Mesendoderm (in vitro differentiated cells): ENCODE data around the gene TTC34.

Experiments
- DNase-seq: peaks from one replicate; pipeline ENCODE4 v3.0.0; 2013
- H2AK5ac ChIP-seq: 2 replicates; pipeline ENCODE4 v1.6.1; 2013; ENCODE audit warnings: low read length, inconsistent platforms
- H2BK120ac ChIP-seq: 2 replicates; pipeline ENCODE4 v1.6.1; 2013; ENCODE audit warnings: low read depth, mild to moderate bottlenecking, low read length, moderate library complexity, mixed read lengths
- H2BK15ac ChIP-seq: replicated peaks from 2 replicates; pipeline ENCODE4 v1.6.1; 2013; ENCODE audit warnings: low read depth, mild to moderate bottlenecking, moderate library complexity
- H2BK5ac ChIP-seq: 2 replicates; pipeline ENCODE4 v1.6.1; 2013; ENCODE audit warnings: low read length, inconsistent platforms
- H3K18ac ChIP-seq: 2 replicates; pipeline ENCODE4 v1.6.1; 2013; ENCODE audit warnings: mild to moderate bottlenecking, low read length, mixed read lengths
- H3K23ac ChIP-seq: one replicate; pipeline ENCODE4 v1.6.1; 2013; ENCODE audit warnings: low read length
- H3K27ac ChIP-seq: 2 replicates; pipeline ENCODE4 v1.5.1; 2013; ENCODE audit warnings: low read depth, mild to moderate bottlenecking, inconsistent platforms, low read length, moderate library complexity
- H3K27me3 ChIP-seq: 2 replicates; pipeline ENCODE4 v1.6.1; 2013; ENCODE audit warnings: low read length, control low read depth, mild to moderate bottlenecking, inconsistent platforms; ENCODE audit not compliant: insufficient read depth, poor library complexity
- H3K36me3 ChIP-seq: 2 replicates; pipeline ENCODE4 v1.6.1; 2013; ENCODE audit warnings: low read length, inconsistent platforms; ENCODE audit not compliant: control insufficient read depth, insufficient read depth
- H3K4ac ChIP-seq: one replicate; pipeline ENCODE4 v1.6.1; 2013; ENCODE audit warnings: low read depth, mild to moderate bottlenecking, low read length, moderate library complexity
- H3K4me1 ChIP-seq: 2 replicates; pipeline ENCODE4 v1.6.1; 2013; ENCODE audit warnings: low read depth, low read length, inconsistent platforms; ENCODE audit not compliant: control insufficient read depth
- H3K4me2 ChIP-seq: 2 replicates; pipeline ENCODE4 v1.6.1; 2013; ENCODE audit warnings: low read length
- H3K4me3 ChIP-seq: 2 replicates; pipeline ENCODE4 v1.5.1; 2013; ENCODE audit warnings: mild to moderate bottlenecking, low read length
- H3K56ac ChIP-seq: one replicate; pipeline ENCODE4 v1.6.1; 2013; ENCODE audit warnings: low read length
- H3K79me1 ChIP-seq: 2 replicates; pipeline ENCODE4 v1.6.1; 2013; ENCODE audit warnings: low read length, inconsistent platforms
- H3K79me2 ChIP-seq: 2 replicates; pipeline ENCODE4 v1.6.1; 2013; ENCODE audit warnings: mild to moderate bottlenecking, low read length; ENCODE audit not compliant: control insufficient read depth, insufficient read depth
- H3K9ac ChIP-seq: 2 replicates; pipeline ENCODE4 v1.6.1; 2013; ENCODE audit warnings: low read length, inconsistent platforms
- H4K5ac ChIP-seq: one replicate; pipeline ENCODE4 v1.6.1; 2013; ENCODE audit warnings: low read length
- H4K8ac ChIP-seq: one replicate; pipeline ENCODE4 v1.6.1; 2013; ENCODE audit warnings: low read depth, mild to moderate bottlenecking, control low read depth, low read length, moderate library complexity
- WGBS: extraction: QIAGEN DNeasy Blood & Tissue Kit; methylation state at CpG from one replicate; pipeline ENCODE4 v1.1.7; 2013; ENCODE audit warnings: low lambda C conversion rate, missing lambda C conversion rate; ENCODE audit not compliant: insufficient coverage; ENCODE audit errors: extremely low coverage; 5-methylcytosine and 5-hydroxymethylcytosine counted together

Gene TTC34

DNA sequence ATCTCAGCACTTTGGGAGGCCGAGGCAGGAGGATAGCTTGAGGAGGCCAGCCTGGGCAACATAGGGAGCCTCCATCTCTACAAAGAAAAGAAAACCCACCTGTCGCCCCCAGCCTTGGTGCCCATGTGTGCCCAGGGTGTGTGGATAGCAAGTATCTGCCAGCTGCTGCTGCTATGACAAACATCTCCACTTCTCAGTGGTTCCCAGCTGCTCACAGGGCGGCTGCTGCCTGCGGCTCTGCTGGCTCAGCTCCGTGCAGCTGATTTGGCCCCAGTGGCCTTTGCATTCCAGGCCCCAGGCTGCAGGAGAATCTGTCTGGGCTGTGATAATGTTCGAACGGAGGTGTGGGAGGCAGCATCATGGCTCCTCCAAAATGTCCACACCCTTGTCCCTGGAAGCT lies 10.6 kb upstream of the TTC34 start:
- Histone ChIP-seq H3K4ac (no peak overlapping the region), H3K4me1 (no peaks in the 10 kb centered on the region), H3K56ac (no peak overlapping the region), H3K9ac (no peak overlapping the region), H3K79me2 (no peaks in the 10 kb centered on the region), H2BK5ac (no peak overlapping the region), H3K79me1 (no peaks in the 10 kb centered on the region), H3K27me3 (no peaks in the 10 kb centered on the region), H2AK5ac (no peak overlapping the region), H3K4me3 (no peak overlapping the region), H3K4me2 (no peak overlapping the region), H4K5ac (no peak overlapping the region), H2BK120ac (no peak overlapping the region), H3K18ac (no peak overlapping the region), H3K23ac (no peak overlapping the region), H2BK15ac (no peak overlapping the region), H3K36me3 (no peaks in the 10 kb centered on the region), H4K8ac (no peak overlapping the region), H3K27ac (no peak overlapping the region)
- no CpG with 5 or more reads among the region's 7 CpGs for WGBS
- no peak for DNase-seq

GRCh38 chr1:2811533-2811918 lies 10.0 kb upstream of the TTC34 start:
- H3K27ac ChIP-seq: no peak overlapping the region
- H3K79me1 ChIP-seq: no peaks in the 10 kb centered on the region
- H3K4ac ChIP-seq: no peak overlapping the region
- no peak overlapping the region for H3K4me3 ChIP-seq
- no peak overlapping the region for H4K8ac ChIP-seq
- H3K4me1 ChIP-seq: no peaks in the 10 kb centered on the region
- no peak for DNase-seq
- H4K5ac ChIP-seq: no peak overlapping the region
- no peak overlapping the region for H3K18ac ChIP-seq
- no peaks in the 10 kb centered on the region for H3K27me3 ChIP-seq
- no peak overlapping the region for H2AK5ac ChIP-seq
- no peaks in the 10 kb centered on the region for H3K36me3 ChIP-seq
- no peak overlapping the region for H2BK15ac ChIP-seq
- no CpG with 5 or more reads among the region's 8 CpGs for WGBS
- H3K9ac ChIP-seq: no peak overlapping the region
- no peaks in the 10 kb centered on the region for H3K79me2 ChIP-seq
- no peak overlapping the region for H2BK5ac ChIP-seq
- H2BK120ac ChIP-seq: no peak overlapping the region
- H3K23ac ChIP-seq: no peak overlapping the region
- no peak overlapping the region for H3K4me2 ChIP-seq
- H3K56ac ChIP-seq: no peak overlapping the region

- Histone ChIP-seq H3K23ac (no peak overlapping the region), H3K79me1 (no peaks in the 10 kb centered on the region), H3K36me3 (no peaks in the 10 kb centered on the region), H4K5ac (no peak overlapping the region), H3K4me3 (no peak overlapping the region), H3K27ac (no peak overlapping the region), H3K4me1 (no peaks in the 10 kb centered on the region), H4K8ac (no peak overlapping the region), H3K9ac (no peak overlapping the region), H3K18ac (no peak overlapping the region), H3K4me2 (no peak overlapping the region), H2BK5ac (no peak overlapping the region), H3K56ac (no peak overlapping the region), H2BK15ac (no peak overlapping the region), H3K27me3 (no peaks in the 10 kb centered on the region), H3K4ac (no peak overlapping the region), H3K79me2 (no peaks in the 10 kb centered on the region), H2AK5ac (no peak overlapping the region), H2BK120ac (no peak overlapping the region)
- DNase-seq: no peak
- WGBS: no CpG with 5 or more reads among the region's 9 CpGs
Observed at GRCh38 chr1:2810899-2811532, 9.5 kb upstream of the TTC34 start.

- Histone ChIP-seq H3K27me3 (no peaks in the 10 kb centered on the region), H3K4me3 (no peak overlapping the region), H4K8ac (no peak overlapping the region), H3K4ac (no peak overlapping the region), H2BK15ac (no peak overlapping the region), H3K36me3 (no peaks in the 10 kb centered on the region), H2BK120ac (no peak overlapping the region), H3K9ac (no peak overlapping the region), H3K4me2 (no peak overlapping the region), H3K56ac (no peak overlapping the region), H4K5ac (no peak overlapping the region), H3K79me1 (no peaks in the 10 kb centered on the region), H3K79me2 (no peaks in the 10 kb centered on the region), H3K18ac (no peak overlapping the region), H2BK5ac (no peak overlapping the region), H3K4me1 (no peaks in the 10 kb centered on the region), H3K27ac (no peak overlapping the region), H3K23ac (no peak overlapping the region), H2AK5ac (no peak overlapping the region)
- no CpG with 5 or more reads among the region's 15 CpGs for WGBS
- DNase-seq: no peak
Observed at GRCh38 chr1:2810281-2810680, 8.8 kb upstream of the TTC34 start.

- no peak overlapping the region for H4K8ac ChIP-seq
- H3K4me1 ChIP-seq: no peaks in the 10 kb centered on the region
- H3K18ac ChIP-seq: no peak overlapping the region
- H2AK5ac ChIP-seq: no peak overlapping the region
- H2BK15ac ChIP-seq: no peak overlapping the region
- no peaks in the 10 kb centered on the region for H3K27me3 ChIP-seq
- no peak overlapping the region for H3K23ac ChIP-seq
- no peaks in the 10 kb centered on the region for H3K79me2 ChIP-seq
- H2BK120ac ChIP-seq: no peak overlapping the region
- H3K4me3 ChIP-seq: no peak overlapping the region
- no CpG with 5 or more reads among the region's 17 CpGs for WGBS
- no peak overlapping the region for H3K4ac ChIP-seq
- no peaks in the 10 kb centered on the region for H3K36me3 ChIP-seq
- H3K27ac ChIP-seq: no peak overlapping the region
- H3K9ac ChIP-seq: no peak overlapping the region
- H3K4me2 ChIP-seq: no peak overlapping the region
- no peak overlapping the region for H4K5ac ChIP-seq
- no peak for DNase-seq
- H2BK5ac ChIP-seq: no peak overlapping the region
- no peaks in the 10 kb centered on the region for H3K79me1 ChIP-seq
- H3K56ac ChIP-seq: no peak overlapping the region
Observed at GRCh38 chr1:2809656-2810055, 8.2 kb upstream of the TTC34 start.
